Activated CD4-positive, alpha-beta T cell treated with anti-CD3 and anti-CD28 coated beads, Interleukin-2, amount 50 U/mL, for 4 hours (primary cell): ENCODE data around the gene SNX25.
"Not testable (repeated sequence)": the region's sequence is repeated elsewhere in the genome, so short reads cannot be mapped to it uniquely, and the experiment has no call there.

ENCODE experiments used
- DNase-seq, 2 experiments: peaks; one replicate each; pipeline ENCODE4 v3.0.0-alpha.2; 2020

Gene SNX25

DNA sequence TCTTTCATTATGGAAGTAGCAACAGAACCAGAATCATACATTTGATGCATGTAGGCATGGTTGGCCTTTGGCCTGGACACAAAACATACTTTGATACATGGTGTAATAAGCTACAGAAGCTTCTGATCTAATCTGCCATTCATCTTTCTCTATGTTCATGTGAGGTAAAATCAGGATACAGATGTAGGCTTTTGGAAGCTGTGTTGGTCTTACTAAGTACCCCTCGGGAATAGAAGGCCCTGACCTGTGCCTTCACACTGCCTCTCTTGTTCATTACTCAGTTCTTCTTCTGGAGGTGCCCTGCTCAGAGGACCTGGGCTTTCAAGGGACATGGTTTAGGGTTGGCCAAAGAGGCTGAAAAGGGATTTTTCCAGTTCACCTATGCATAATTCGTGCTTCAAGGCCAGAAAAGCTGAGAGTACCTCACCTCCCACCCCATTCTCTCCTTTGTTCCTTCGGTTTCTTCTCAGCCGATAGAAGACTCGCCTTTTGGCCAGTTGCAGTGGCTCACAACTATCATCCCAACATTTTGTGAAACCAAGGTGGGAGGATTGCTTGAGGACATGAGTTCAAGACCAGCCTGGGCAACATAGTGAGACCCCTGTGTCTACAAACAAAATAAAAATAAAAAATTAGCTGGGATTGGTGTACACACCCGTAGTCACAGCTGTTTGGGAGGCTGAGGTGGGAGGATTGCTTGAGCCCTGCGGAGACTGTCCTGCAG is 25.9 kb downstream of the SNX25 start:
- DNase-seq, result no peak

GRCh38 chr4:185235843-185236503 is 26.6 kb downstream of the SNX25 start:
- no peak for DNase-seq

GRCh38 chr4:185237175-185237574 is 27.8 kb downstream of the SNX25 start:
- no peak for DNase-seq

DNA sequence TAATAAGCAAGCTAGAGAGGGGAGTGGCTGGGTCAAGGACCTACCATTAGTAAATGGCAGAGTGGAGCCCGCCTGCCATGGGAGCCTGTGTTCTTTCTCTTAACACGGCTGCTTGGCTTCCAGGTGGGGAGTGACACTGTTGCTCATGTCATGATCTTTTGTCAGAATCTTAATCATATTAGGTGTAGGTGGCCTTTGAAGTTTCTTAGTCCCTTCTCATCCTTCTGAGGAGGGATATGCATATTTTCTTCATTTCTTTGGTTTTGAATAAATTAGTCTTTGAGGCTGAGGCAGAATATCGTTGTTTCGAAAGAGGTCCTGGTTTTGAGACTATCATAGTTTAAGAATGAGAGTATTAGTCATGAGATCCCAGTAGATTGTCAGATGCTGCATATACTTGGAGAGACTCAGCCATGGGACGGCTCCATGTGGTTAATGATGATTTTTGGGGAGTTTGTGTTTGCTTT is 28.9 kb downstream of the SNX25 start:
- no peak for DNase-seq

DNA sequence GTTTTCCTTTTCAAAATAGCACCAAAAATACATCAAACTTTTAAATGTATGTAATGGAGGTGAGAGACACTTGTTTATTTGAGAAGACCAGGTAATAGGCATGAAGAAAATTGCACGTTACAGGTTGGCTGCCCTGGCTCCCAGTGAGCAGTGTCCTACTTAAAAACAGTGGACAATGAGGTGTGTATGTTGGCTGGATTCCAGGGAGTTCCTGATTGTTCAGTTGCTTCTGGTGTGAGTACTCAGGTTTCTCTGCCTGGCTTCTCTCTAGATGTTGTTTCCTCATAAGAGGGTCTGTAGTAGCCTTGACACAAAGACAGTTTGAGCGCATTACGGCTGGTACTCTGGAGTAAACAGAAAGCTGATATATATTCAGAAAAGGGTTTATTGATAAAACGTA is 29.4 kb downstream of the SNX25 start:
- no peak for DNase-seq

DNA sequence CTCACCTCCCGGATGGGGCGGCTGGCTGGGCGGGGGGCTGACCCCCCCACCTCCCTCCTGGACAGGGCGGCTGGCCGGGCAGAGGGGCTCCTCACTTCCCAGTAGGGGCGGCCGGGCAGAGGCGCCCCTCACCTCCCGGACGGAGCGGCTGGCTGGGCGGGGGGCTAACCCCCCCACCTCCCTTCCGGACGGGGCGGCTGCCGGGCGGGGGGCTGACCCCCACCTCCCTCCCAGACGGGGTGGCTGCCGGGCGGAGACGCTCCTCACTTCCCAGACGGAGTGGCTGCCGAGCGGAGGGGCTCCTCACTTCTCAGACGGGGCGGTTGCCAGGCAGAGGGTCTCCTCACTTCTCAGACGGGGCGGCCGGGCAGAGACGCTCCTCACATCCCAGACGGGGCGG is 31.1 kb downstream of the SNX25 start:
- not testable (repeated sequence) for DNase-seq

GRCh38 chr4:185242749-185243533 is 33.5 kb downstream of the SNX25 start:
- DNase-seq, result no peak

GRCh38 chr4:185243879-185244278 is 34.5 kb downstream of the SNX25 start:
- DNase-seq, result no peak

- no peak for DNase-seq
Measured at GRCh38 chr4:185244763-185245162, 35.4 kb downstream of the SNX25 start.

GRCh38 chr4:185246453-185246852 is 37.1 kb downstream of the SNX25 start:
- no peak for DNase-seq

DNA sequence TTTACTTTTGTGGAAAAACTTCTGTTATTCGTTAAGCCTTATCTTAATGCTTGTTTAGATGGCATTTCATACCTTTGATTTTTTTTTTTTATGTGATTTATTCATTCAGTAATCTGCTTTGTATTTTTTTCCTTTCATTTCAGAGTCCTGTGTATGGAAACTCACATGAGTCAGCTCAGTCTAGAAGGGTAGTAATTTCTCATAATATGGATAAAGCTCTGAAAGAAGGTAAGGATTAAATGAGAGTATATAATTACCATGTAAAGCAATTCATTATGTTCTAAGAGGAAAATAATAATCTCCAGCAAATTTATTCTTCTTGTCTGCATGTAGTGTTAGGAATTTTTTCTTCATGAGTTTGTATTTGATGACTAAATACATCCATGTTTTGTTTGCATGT is 37.8 kb downstream of the SNX25 start:
- no peak for DNase-seq

GRCh38 chr4:185248393-185249039 is 39.1 kb downstream of the SNX25 start:
- DNase-seq, result no peak

- no peak for DNase-seq
Measured at GRCh38 chr4:185249105-185249504, 39.7 kb downstream of the SNX25 start.

- DNase-seq, result no peak
Measured at GRCh38 chr4:185254434-185254833, 45.0 kb downstream of the SNX25 start.

GRCh38 chr4:185255868-185256267 is 46.5 kb downstream of the SNX25 start:
- DNase-seq, result no peak

- DNase-seq, result no peak
Measured at GRCh38 chr4:185256446-185256845, 47.0 kb downstream of the SNX25 start.

- no peak for DNase-seq
Measured at GRCh38 chr4:185257086-185257485, 47.7 kb downstream of the SNX25 start.

- no peak for DNase-seq
Measured at GRCh38 chr4:185257694-185258093, 48.3 kb downstream of the SNX25 start.

GRCh38 chr4:185258741-185259140 is 49.3 kb downstream of the SNX25 start:
- DNase-seq, result not testable (repeated sequence)

GRCh38 chr4:185259719-185260118 is 50.3 kb downstream of the SNX25 start:
- no peak for DNase-seq

DNA sequence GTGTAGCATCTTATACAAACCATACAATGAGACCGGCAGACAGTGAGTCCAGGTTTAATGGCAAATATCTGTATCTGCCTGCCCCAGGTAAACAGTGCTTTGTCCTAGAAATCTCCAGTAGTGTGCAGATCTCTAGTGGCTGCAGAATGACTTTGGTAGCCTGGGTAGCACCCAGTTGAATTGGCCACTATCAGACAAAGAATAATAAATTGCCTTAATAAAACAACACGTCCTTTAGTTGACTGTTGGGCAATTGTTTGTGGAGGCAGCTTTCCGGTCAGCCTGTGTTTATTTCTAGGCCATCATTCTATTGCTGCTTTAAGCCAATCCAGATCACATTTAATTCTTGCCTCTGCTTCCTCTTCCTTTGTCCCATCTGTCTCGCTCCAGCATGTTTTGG is 52.5 kb downstream of the SNX25 start:
- DNase-seq, result no peak

- DNase-seq, result no peak
Measured at GRCh38 chr4:185263419-185263818, 54.0 kb downstream of the SNX25 start.

- no peak for DNase-seq
Measured at GRCh38 chr4:185265942-185266341, 56.5 kb downstream of the SNX25 start.
